HFF-Myc (cell line): ENCODE measurements around the gene KRTAP4-7.
"Not testable (repeated sequence)": the region's sequence is repeated elsewhere in the genome, so short reads cannot be mapped to it uniquely, and the experiment has no call there.

Experiments
- DNase-seq: peaks from one replicate; pipeline ENCODE4 v3.0.0-alpha.2; 2011; ENCODE audit warnings: low read depth; ENCODE audit errors: extremely low read depth
- H3K4me3 ChIP-seq: replicated peaks from 2 replicates; pipeline ENCODE4 v1.5.1; 2011; ENCODE audit warnings: low read depth, mild to moderate bottlenecking, control low read depth, low read length
- CTCF ChIP-seq: IDR thresholded peaks from 2 replicates; pipeline ENCODE4 v1.5.1; 2012; ENCODE audit warnings: mild to moderate bottlenecking, low read depth, low read length, control low read depth; ENCODE audit errors: missing control alignments

KRTAP4-7 gene

GRCh38 chr17:41061964-41062363 lies 22.0 kb upstream of the KRTAP4-7 start:
- DNase-seq = peak; percentile 94
- no peak overlapping the region for H3K4me3 ChIP-seq
- no peak for TF ChIP-seq CTCF

- H3K4me3 ChIP-seq = no peak overlapping the region
- TF ChIP-seq CTCF = no peak
- DNase-seq = peak; percentile 66
Observed at GRCh38 chr17:41063449-41063848, 20.5 kb upstream of the KRTAP4-7 start.

GRCh38 chr17:41064301-41064700 lies 19.6 kb upstream of the KRTAP4-7 start:
- H3K4me3 ChIP-seq = no peak overlapping the region
- DNase-seq = no peak
- TF ChIP-seq CTCF = no peak

- DNase-seq, H3K4me3 ChIP-seq: not testable (repeated sequence)
Observed at GRCh38 chr17:41065016-41065689, 18.8 kb upstream of the KRTAP4-7 start.

GRCh38 chr17:41065829-41066624 lies 17.9 kb upstream of the KRTAP4-7 start, which contains the start of gene KRTAP2-4:
Gene KRTAP2-4, minus strand, starts transcription at chr17:41065879. Its CDS starts 34 bp downstream, at chr17:41065845.
- H3K4me3 ChIP-seq = no peak within 1 kb of the TSS
- DNase-seq = peak; percentile 85
- no peak for TF ChIP-seq CTCF

GRCh38 chr17:41067281-41067680 lies 16.7 kb upstream of the KRTAP4-7 start:
- no peak for TF ChIP-seq CTCF
- H3K4me3 ChIP-seq = no peak overlapping the region
- peak; percentile 97 for DNase-seq

GRCh38 chr17:41069031-41069430 lies 14.9 kb upstream of the KRTAP4-7 start:
- no peak for DNase-seq
- H3K4me3 ChIP-seq = no peak overlapping the region
- no peak for TF ChIP-seq CTCF
